HG03457 (cell line): ENCODE measurements around the gene MGMT.

Experiments used
- ATAC-seq: cut with Tn5 transposase; IDR thresholded peaks from one replicate; pipeline ENCODE4 v1.9.1; 2021; ENCODE audit warnings: moderate number of reproducible peaks; ENCODE audit not compliant: unreplicated experiment

The MGMT gene

GRCh38 chr10:129725482-129725881 is 258.4 kb downstream of the MGMT start:
- no peak for ATAC-seq

GRCh38 chr10:129725890-129726631 is 259.0 kb downstream of the MGMT start:
- ATAC-seq: no peak

- no peak for ATAC-seq
These were observed 260.0 kb downstream of the MGMT start for GRCh38 chr10:129727071-129727470.

- ATAC-seq: no peak
These were observed 260.5 kb downstream of the MGMT start for GRCh38 chr10:129727495-129727894.

- no peak for ATAC-seq
These were observed 261.3 kb downstream of the MGMT start for GRCh38 chr10:129728246-129728820.

GRCh38 chr10:129728905-129729795 is 262.1 kb downstream of the MGMT start:
- ATAC-seq: no peak

GRCh38 chr10:129730272-129730992 is 263.4 kb downstream of the MGMT start:
- no peak for ATAC-seq

- no peak for ATAC-seq
These were observed 263.9 kb downstream of the MGMT start for GRCh38 chr10:129730993-129731325.

- no peak for ATAC-seq
These were observed 273.7 kb downstream of the MGMT start for GRCh38 chr10:129740532-129741279.

GRCh38 chr10:129741280-129741977 is 274.4 kb downstream of the MGMT start:
- ATAC-seq: no peak

GRCh38 chr10:129741978-129742741 is 275.1 kb downstream of the MGMT start:
- ATAC-seq: no peak

GRCh38 chr10:129742742-129743550 is 275.9 kb downstream of the MGMT start:
- no peak for ATAC-seq

GRCh38 chr10:129743738-129744133 is 276.7 kb downstream of the MGMT start:
- no peak for ATAC-seq

GRCh38 chr10:129744134-129745111 is 277.4 kb downstream of the MGMT start:
- ATAC-seq: no peak

- no peak for ATAC-seq
These were observed 278.2 kb downstream of the MGMT start for GRCh38 chr10:129745186-129745750.

- ATAC-seq: no peak
These were observed 287.4 kb downstream of the MGMT start for GRCh38 chr10:129754211-129755050.
